WTC11 (cell line): ENCODE measurements around the gene KCNMA1. TPM values are rescaled to one million over a fixed set of nuclear protein-coding genes. Genes with fewer than 3 reads are reported as not detected.

Experiments
- ATAC-seq: fragments of 200-7000 bp; cut with Tn5 transposase; 2 replicates; pipeline ENCODE4 v1.10.0; 2021; ENCODE audit warnings: mild to moderate bottlenecking, moderate library complexity
- CTCF ChIA-PET: fragments of 300-600 bp; sonication (Branson Sonifier 250); formaldehyde crosslinking; loops from one replicate; lab custom pipeline; 2021; ENCODE audit warnings: antibody characterized with exemption; lab: Charles Lee
- POLR2A ChIA-PET: fragments of 350-600 bp; sonication (Branson Sonifier 250); formaldehyde crosslinking; loops from one replicate; lab custom pipeline; 2021; ENCODE audit warnings: antibody characterized with exemption; lab: Charles Lee
- DNase-seq: peaks from one replicate; pipeline ENCODE4 v3.0.0; 2021; ENCODE audit warnings: low spot score
- H3K27ac Mint-ChIP-seq: 2 replicates; pipeline ENCODE4 v1.8.0; 2021; ENCODE audit warnings: mixed read lengths
- H3K27me3 Mint-ChIP-seq: 2 replicates; pipeline ENCODE4 v1.8.0; 2021; ENCODE audit warnings: low read depth, mild to moderate bottlenecking, moderate library complexity, mixed read lengths
- H3K36me3 Mint-ChIP-seq: 2 replicates; pipeline ENCODE4 v1.8.0; 2021; ENCODE audit warnings: mixed read lengths
- H3K4me1 Mint-ChIP-seq: 2 replicates; pipeline ENCODE4 v1.8.0; 2022; ENCODE audit warnings: mixed read lengths
- H3K4me3 Mint-ChIP-seq: 2 replicates; pipeline ENCODE4 v1.8.0; 2021; ENCODE audit warnings: mild to moderate bottlenecking, moderate library complexity, mixed read lengths
- H3K9me3 Mint-ChIP-seq: 2 replicates; pipeline ENCODE4 v1.8.0; 2021; ENCODE audit warnings: mixed read lengths
- AR ChIP-seq: fragments of 250-450 bp; sonication (Bioruptor Pico); IDR thresholded peaks from 2 replicates; pipeline ENCODE4 v1.9.0; 2021; ENCODE audit warnings: mild to moderate bottlenecking
- ELF4 ChIP-seq: sonication (generic); formaldehyde crosslinking; IDR thresholded peaks from 2 replicates; pipeline ENCODE4 v1.8.1; 2022; ENCODE audit warnings: low read depth, mild to moderate bottlenecking, moderate library complexity, missing genetic modification reagents
- FOXP1 ChIP-seq: sonication (generic); formaldehyde crosslinking; IDR thresholded peaks from 2 replicates; pipeline ENCODE4 v1.8.0; 2022; ENCODE audit warnings: missing genetic modification reagents, mild to moderate bottlenecking, moderate library complexity, borderline replicate concordance
- GABPB1 ChIP-seq: sonication (generic); formaldehyde crosslinking; IDR thresholded peaks from 2 replicates; pipeline ENCODE4 v1.8.1; 2023; ENCODE audit warnings: mild to moderate bottlenecking, missing genetic modification reagents
- IRF2 ChIP-seq: sonication (generic); formaldehyde crosslinking; IDR thresholded peaks from 2 replicates; pipeline ENCODE4 v1.8.0; 2022; ENCODE audit warnings: low read depth, missing genetic modification reagents, borderline replicate concordance
- MLX ChIP-seq: sonication (generic); formaldehyde crosslinking; IDR thresholded peaks from 2 replicates; pipeline ENCODE4 v1.8.1; 2023; ENCODE audit warnings: mild to moderate bottlenecking, missing genetic modification reagents, moderate library complexity
- MYBL2 ChIP-seq: sonication (generic); formaldehyde crosslinking; IDR thresholded peaks from 2 replicates; pipeline ENCODE4 v1.8.1; 2023; ENCODE audit warnings: mild to moderate bottlenecking, moderate library complexity, missing genetic modification reagents
- ZNF281 ChIP-seq: sonication (generic); formaldehyde crosslinking; IDR thresholded peaks from 2 replicates; pipeline ENCODE4 v1.8.0; 2023; ENCODE audit warnings: mild to moderate bottlenecking, missing genetic modification reagents
- ZNF317 ChIP-seq: sonication (generic); formaldehyde crosslinking; IDR thresholded peaks from 2 replicates; pipeline ENCODE4 v1.8.1; 2023; ENCODE audit warnings: low read depth, mild to moderate bottlenecking, moderate library complexity, missing genetic modification reagents, borderline replicate concordance
- total RNA-seq: library from RNA; stranded (reverse); gene quantifications from 3 replicates; pipeline ENCODE4 v1.2.3, GENCODE V29; 2021
- TF ChIP-seq, protein P1 (sequence below): sonication (generic); formaldehyde crosslinking; IDR thresholded peaks from 2 replicates; pipeline ENCODE4 v1.8.0; 2022; ENCODE audit warnings: mild to moderate bottlenecking, missing genetic modification reagents
- TF ChIP-seq, protein P2 (sequence below): fragments of 250-450 bp; sonication (Bioruptor Pico); IDR thresholded peaks from 2 replicates; pipeline ENCODE4 v1.9.0; 2021; ENCODE audit warnings: moderate library complexity, mild to moderate bottlenecking, inconsistent platforms, borderline replicate concordance
- TF ChIP-seq, protein P3 (sequence below): sonication (generic); formaldehyde crosslinking; IDR thresholded peaks from 2 replicates; pipeline ENCODE4 v1.8.1; 2023; ENCODE audit warnings: mild to moderate bottlenecking, moderate library complexity, missing genetic modification reagents
- TF ChIP-seq, protein P4 (sequence below): fragments of 250-450 bp; sonication (Bioruptor Pico); IDR thresholded peaks from 2 replicates; pipeline ENCODE4 v1.9.0; 2021; ENCODE audit warnings: mild to moderate bottlenecking, borderline replicate concordance

The KCNMA1 gene
- total RNA-seq, 1 experiment from 2014 or later, result 7.3 TPM

GRCh38 chr10:77593771-77594470, 43.7 kb downstream of the KCNMA1 start (continued):
- TF ChIP-seq, protein P1, sequence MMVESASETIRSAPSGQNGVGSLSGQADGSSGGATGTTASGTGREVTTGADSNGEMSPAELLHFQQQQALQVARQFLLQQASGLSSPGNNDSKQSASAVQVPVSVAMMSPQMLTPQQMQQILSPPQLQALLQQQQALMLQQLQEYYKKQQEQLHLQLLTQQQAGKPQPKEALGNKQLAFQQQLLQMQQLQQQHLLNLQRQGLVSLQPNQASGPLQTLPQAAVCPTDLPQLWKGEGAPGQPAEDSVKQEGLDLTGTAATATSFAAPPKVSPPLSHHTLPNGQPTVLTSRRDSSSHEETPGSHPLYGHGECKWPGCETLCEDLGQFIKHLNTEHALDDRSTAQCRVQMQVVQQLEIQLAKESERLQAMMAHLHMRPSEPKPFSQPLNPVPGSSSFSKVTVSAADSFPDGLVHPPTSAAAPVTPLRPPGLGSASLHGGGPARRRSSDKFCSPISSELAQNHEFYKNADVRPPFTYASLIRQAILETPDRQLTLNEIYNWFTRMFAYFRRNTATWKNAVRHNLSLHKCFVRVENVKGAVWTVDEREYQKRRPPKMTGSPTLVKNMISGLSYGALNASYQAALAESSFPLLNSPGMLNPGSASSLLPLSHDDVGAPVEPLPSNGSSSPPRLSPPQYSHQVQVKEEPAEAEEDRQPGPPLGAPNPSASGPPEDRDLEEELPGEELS, result no peak
- TF ChIP-seq MLX (CRISPR knock-in tag) (no peak), ZNF281 (CRISPR knock-in tag) (no peak), ELF4 (CRISPR knock-in tag) (no peak), FOXP1 (CRISPR knock-in tag) (no peak), ZNF317 (no peak), MYBL2 (CRISPR knock-in tag) (no peak), IRF2 (no peak)
- TF ChIP-seq, protein P2, sequence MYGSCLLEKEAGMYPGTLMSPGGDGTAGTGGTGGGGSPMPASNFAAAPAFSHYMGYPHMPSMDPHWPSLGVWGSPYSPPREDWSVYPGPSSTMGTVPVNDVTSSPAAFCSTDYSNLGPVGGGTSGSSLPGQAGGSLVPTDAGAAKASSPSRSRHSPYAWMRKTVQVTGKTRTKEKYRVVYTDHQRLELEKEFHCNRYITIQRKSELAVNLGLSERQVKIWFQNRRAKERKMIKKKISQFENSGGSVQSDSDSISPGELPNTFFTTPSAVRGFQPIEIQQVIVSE (CRISPR knock-in tag), result no peak

- ChIA-PET CTCF (no interaction called here), POLR2A (no interaction called here)
- no peak for DNase-seq
- no peak for TF ChIP-seq GABPB1 (CRISPR knock-in tag)
- TF ChIP-seq, protein P3, sequence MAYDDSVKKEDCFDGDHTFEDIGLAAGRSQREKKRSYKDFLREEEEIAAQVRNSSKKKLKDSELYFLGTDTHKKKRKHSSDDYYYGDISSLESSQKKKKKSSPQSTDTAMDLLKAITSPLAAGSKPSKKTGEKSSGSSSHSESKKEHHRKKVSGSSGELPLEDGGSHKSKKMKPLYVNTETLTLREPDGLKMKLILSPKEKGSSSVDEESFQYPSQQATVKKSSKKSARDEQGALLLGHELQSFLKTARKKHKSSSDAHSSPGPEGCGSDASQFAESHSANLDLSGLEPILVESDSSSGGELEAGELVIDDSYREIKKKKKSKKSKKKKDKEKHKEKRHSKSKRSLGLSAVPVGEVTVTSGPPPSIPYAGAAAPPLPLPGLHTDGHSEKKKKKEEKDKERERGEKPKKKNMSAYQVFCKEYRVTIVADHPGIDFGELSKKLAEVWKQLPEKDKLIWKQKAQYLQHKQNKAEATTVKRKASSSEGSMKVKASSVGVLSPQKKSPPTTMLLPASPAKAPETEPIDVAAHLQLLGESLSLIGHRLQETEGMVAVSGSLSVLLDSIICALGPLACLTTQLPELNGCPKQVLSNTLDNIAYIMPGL (CRISPR knock-in tag), result no peak
- TF ChIP-seq AR (CRISPR knock-in tag), result no peak
- TF ChIP-seq, protein P4, sequence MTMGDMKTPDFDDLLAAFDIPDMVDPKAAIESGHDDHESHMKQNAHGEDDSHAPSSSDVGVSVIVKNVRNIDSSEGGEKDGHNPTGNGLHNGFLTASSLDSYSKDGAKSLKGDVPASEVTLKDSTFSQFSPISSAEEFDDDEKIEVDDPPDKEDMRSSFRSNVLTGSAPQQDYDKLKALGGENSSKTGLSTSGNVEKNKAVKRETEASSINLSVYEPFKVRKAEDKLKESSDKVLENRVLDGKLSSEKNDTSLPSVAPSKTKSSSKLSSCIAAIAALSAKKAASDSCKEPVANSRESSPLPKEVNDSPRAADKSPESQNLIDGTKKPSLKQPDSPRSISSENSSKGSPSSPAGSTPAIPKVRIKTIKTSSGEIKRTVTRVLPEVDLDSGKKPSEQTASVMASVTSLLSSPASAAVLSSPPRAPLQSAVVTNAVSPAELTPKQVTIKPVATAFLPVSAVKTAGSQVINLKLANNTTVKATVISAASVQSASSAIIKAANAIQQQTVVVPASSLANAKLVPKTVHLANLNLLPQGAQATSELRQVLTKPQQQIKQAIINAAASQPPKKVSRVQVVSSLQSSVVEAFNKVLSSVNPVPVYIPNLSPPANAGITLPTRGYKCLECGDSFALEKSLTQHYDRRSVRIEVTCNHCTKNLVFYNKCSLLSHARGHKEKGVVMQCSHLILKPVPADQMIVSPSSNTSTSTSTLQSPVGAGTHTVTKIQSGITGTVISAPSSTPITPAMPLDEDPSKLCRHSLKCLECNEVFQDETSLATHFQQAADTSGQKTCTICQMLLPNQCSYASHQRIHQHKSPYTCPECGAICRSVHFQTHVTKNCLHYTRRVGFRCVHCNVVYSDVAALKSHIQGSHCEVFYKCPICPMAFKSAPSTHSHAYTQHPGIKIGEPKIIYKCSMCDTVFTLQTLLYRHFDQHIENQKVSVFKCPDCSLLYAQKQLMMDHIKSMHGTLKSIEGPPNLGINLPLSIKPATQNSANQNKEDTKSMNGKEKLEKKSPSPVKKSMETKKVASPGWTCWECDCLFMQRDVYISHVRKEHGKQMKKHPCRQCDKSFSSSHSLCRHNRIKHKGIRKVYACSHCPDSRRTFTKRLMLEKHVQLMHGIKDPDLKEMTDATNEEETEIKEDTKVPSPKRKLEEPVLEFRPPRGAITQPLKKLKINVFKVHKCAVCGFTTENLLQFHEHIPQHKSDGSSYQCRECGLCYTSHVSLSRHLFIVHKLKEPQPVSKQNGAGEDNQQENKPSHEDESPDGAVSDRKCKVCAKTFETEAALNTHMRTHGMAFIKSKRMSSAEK, result no peak
- Mint-ChIP-seq H3K36me3 (no peaks in the 10 kb centered on the region), H3K27me3 (peaks cover 14% of the 10 kb centered on the region), H3K4me3 (no peak overlapping the region), H3K4me1 (peaks cover 3% of the 10 kb centered on the region; the same call in 1 of the 2 replicates), H3K27ac (no peak overlapping the region), H3K9me3 (peaks cover 3% of the 10 kb centered on the region; the same call in 1 of the 2 replicates)
- no peak for ATAC-seq
Measured at GRCh38 chr10:77592946-77593636, 44.5 kb downstream of the KCNMA1 start.
